GM18873 (cell line): ENCODE data around the gene MICALL1.

Experiments used
- ATAC-seq: cut with Tn5 transposase; IDR thresholded peaks from one replicate; pipeline ENCODE4 v1.9.1; 2021; ENCODE audit warnings: mild to moderate bottlenecking, moderate library complexity, moderate number of reproducible peaks; ENCODE audit not compliant: unreplicated experiment, low FRiP score

The MICALL1 gene

GRCh38 chr22:37904572-37905533, 1.2 kb upstream of the MICALL1 start:
- ATAC-seq = no peak

DNA sequence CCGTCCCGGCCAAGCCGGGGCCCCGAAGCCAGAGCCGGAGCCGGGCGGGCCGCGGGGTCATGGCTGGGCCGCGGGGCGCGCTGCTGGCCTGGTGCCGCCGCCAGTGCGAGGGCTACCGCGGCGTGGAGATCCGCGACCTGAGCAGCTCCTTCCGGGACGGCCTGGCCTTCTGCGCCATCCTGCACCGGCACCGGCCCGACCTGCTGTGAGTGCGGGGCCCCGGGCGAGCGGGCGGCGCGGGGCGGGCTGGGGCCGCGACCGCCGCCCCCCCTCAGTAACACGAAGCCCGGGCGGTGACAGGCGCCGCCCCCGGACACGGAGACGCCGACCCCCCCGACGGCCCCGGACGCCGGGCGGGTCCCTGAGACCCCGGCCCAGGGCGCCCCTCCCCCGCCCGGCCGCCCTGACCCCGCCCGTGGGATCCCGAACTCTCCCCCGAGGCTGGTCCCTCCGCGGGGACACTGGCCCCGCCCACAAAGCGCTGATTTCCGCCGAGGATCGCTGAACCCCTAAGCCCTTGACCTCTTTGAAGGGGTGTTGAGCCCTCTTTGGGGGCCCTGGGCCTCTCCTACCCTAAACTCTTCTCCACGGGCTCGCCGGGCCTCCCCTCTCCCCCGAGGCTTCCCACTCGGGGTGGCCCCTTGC, 389 bp downstream of the MICALL1 start:
- no peak for ATAC-seq

DNA sequence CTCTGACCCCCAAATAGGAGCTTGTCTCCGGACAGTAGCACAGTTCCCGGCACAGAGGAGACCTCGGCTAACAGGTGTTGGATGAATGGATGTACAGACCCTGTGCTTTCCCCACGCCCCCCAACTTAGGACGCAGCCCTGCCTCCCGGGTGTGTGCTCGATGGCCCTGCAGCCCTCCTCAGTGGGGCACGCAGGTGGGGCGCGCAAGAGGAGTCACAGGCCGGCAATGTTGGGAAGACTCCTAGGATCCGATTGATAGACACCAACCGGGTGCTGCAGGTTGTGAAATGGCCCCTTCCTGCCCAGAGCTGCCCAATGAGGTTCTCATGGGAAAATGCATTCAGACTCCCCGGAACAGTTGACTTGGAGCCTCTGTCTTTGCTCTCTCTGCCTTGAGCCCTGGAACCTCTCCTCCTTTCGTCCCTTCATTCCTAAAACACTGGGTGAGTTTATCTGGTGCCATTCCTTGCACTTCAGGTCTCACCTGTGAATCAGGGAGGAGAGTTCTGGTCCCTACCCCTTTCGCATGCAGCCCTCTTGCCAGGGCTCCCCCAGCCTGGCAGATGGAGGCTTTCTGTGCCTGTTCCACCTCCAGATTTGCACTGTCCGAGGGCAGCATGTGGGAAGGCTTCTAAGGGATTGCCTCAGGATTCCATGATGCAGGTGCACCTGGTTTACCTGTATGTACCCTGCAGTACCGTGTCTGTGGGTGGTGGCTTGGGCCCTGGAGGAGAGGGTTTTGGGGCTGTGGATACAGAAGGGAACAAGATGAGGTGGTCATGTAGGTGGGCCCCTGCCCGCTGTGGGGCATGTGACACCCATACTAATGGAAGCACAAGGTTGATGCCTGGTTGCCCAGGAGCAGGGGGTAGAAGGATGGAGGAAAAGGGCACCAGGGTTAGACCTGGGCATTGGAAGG, 1.2 kb downstream of the MICALL1 start:
- no peak for ATAC-seq

- no peak for ATAC-seq
These were observed 3.7 kb downstream of the MICALL1 start for GRCh38 chr22:37909766-37910165.

DNA sequence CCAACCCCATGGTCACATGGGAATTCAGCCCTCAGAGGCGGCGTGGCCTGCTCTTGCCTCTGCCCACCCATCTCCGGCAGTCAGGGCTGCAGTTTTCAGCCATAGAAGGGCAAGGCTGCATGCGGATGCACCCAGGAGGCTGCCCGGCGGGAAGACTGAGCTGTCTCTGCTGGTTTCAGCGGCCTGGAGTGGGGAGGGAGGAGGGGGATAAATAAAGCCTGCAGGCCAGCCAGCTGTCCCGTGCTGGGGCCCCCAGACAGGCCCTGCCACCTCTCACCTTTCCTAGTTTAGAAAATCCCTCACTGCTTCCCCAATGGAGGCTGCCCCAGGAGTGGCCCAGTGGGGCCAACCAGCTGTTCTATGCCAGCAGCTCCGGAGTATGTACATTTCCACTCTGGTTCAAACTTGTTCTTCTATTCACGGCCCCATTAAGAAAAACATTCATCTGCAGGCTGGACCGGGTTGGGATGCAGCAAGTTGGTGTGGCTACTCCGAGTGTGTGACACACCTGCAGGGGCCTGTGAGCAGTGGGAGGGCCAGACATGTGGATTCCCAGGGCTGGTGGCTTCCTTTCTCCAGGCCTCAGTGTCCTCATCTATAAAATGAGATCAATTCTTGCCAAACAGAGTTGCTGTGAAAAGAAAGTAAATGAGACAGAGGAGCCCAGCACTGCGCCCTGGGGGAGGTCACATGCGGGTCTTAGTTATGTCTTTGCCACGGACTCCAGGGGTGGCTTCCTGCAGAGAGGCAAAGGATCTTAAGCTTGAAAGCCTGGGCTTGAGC, 5.0 kb downstream of the MICALL1 start:
- no peak for ATAC-seq

- ATAC-seq = no peak
These were observed 5.6 kb downstream of the MICALL1 start for GRCh38 chr22:37911697-37912096.

GRCh38 chr22:37912171-37912570, 6.1 kb downstream of the MICALL1 start:
- no peak for ATAC-seq

- ATAC-seq = no peak
These were observed 7.2 kb downstream of the MICALL1 start for GRCh38 chr22:37913233-37913721.

DNA sequence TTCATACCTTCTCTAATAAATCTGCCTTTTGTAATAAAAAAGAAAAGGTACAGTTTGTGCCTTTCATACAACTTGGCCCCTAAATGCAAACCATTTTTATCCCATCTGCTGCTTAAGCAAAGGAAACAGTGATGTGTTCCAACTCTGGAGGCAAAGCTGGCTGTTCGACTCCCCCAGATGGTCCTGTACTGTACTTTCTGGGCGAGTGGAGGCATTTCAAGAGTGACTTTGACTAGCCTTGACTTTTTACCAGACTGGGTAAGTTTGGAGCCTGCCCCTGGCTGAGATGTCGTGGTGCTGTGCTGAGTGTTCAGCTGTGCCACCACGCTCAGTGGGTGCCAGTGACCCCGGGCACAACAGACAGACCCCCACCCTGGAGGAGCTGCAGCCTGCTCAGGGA, 10.2 kb downstream of the MICALL1 start:
- no peak for ATAC-seq

DNA sequence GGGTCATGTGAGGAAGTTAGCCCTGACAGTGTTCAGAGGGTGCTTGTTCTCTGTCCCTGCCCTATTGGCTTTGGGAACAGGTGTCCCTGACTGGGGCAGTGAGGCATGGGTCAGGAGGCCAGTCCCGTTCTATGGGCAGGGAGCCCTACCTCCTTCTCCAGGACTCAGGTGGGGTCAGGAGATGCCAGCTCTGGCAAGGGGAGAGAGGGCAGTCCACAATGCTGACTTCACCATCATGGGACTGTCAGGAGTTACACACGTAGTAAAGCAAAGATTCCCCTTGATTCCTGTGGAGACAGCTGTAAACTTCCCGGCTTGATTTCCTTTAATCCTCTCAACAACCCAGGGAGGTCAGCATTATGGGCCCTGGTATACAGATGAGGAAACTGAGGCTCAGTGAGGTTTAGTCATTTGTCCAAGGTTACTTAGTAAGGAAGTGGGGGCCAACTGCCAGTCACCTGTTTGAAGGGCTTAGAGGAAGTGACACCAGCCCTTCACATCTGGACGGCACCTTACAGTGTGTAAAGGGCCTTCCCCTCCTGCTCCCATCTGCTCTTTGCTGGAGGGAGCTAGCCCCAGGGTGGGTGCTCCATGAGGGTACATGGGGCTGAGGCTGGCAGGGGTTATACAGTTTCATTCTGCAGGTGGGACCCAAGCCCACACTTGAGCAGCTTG, 11.9 kb downstream of the MICALL1 start:
- no peak for ATAC-seq

DNA sequence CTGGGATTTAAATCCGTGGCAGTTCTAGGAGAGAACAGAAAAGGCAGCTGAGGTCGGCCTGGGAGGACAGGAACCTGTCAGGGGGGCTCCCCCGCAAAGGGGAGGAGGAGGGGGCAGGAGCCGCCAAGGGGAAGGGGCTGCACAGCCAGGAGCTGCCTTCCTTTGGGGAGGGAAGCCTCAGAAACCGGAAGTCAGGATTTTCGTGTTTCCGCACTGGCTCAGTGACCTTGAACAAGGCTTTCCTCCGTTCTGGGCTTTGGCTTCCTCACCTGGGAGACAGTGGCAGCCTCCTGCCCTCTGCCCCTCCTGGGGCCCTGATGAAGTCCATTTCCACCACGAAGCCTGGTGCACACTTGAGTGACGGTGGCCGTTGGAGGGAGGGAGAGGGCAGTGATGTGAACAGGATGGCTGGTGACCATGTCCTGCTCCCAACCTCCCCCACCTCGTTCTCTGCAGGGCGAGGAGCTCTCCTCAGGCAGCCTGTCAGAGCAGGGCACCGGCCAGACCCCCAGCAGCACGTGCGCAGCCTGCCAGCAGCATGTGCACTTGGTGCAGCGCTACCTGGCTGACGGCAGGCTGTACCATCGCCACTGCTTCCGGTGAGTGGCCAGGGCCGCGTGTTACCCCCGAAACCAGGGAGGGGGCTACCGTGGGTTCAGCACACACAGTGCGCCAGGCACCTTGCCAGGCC, 12.6 kb downstream of the MICALL1 start:
- ATAC-seq = no peak

DNA sequence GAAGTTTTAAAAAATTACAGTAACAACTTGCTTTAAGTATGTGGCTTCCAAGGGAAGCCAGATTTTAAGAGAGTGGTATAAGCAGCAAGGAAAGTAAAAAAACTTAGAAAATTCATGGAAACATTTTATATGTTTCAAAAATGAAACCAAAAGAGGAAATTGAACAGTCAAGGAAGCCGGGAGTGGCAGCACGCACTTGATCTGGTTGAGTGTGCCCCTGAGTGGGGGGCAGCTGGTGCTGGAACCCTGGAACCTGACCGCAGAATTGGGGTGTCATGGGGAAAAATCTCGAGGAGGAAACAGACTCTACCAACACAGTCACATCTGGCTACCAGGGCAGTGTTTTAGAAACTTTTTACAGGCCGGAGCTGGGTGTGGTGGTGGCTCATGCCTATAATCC, 14.0 kb downstream of the MICALL1 start:
- no peak for ATAC-seq

DNA sequence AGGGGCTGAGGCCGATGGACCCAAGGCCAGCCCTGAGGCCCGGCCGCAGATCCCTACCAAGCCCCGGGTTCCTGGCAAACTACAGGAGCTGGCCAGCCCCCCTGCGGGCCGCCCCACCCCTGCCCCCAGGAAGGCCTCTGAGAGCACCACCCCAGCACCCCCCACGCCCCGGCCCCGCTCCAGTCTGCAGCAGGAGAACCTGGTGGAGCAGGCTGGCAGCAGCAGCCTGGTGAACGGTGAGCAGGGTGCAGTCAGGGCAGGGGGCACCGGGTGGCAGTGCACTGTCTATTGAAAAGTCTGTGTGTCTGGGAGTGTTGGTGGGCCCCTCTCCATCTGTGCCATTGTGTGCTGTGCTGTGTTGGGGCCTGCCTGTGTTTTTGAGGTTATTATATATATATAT, 16.1 kb downstream of the MICALL1 start:
- no peak for ATAC-seq

- ATAC-seq = no peak
These were observed 17.8 kb downstream of the MICALL1 start for GRCh38 chr22:37923927-37924326.

DNA sequence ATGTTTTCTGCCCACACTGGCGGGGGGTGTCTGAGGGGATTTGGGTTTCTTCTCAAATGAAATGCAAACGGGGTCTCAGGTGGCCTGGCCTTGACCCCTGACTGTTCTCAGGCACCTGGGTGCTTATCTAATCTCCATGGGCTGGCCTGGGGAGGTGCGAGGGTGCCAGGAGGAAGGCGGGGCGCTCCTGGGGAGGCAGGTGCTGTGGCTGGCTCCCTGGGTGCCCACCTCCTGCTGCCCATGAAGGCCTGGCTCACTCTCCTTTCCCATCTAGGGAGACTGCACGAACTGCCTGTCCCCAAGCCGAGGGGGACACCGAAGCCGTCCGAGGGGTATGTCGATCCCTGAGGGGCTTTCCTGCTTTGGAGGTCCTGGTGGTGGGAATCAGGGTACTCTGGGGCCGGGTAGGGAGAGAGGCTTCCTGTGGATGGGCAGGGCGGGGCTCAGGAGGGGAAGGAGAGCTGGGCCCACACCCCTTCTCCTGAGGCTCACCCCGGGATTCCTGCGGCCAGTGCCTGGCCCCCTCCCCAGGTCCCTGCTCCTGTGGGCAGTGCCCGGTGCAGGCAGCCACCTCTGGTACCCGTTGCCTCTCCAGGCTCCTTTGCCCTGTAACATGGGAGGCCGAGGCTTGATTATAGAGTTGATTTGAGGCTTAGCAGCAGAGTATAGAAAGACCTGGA, 18.4 kb downstream of the MICALL1 start:
- no peak for ATAC-seq

GRCh38 chr22:37925330-37925729, 19.2 kb downstream of the MICALL1 start:
- ATAC-seq = no peak

DNA sequence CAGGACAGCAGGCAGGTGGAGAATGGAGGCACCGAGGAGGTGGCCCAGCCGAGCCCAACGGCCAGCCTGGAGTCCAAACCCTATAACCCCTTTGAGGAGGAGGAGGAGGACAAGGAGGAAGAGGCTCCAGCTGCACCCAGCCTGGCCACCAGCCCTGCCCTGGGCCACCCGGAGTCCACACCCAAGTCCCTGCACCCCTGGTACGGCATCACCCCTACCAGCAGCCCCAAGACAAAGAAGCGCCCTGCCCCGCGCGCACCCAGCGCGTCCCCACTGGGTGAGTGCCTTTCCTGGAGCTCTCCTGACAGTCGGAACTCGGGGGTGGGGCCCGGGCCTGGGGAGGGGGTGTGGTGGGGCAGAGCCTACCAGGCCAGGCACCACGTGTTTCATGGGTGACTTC, 19.7 kb downstream of the MICALL1 start:
- no peak for ATAC-seq

GRCh38 chr22:37926358-37926757, 20.3 kb downstream of the MICALL1 start:
- ATAC-seq = no peak
